ENCODE measurements around the gene KCNRG.

KCNRG gene

GRCh38 chr13:50006426-50007135 lies 8.7 kb upstream of the KCNRG start:
- peak; percentile 36 for DNase-seq (ENCODE audit: low read depth, low spot score)
- in situ Hi-C loops (cut with HindIII; ENCODE audit: low sequenced_read_pairs), result no loop called here
- no peak for TF ChIP-seq CTCF (IDR thresholded peaks at IDR 0.05; ENCODE audit: low read depth, low read length)
- no peak overlapping the region for H3K4me3 ChIP-seq (ENCODE audit: low read depth, low read length)

GRCh38 chr13:50011461-50011860 lies 3.8 kb upstream of the KCNRG start:
- no peak for TF ChIP-seq CTCF (IDR thresholded peaks at IDR 0.05; ENCODE audit: low read depth, low read length)
- DNase-seq (ENCODE audit: low read depth, low spot score), result no peak
- no peak overlapping the region for H3K4me3 ChIP-seq (ENCODE audit: low read depth, low read length)
- in situ Hi-C loops (cut with HindIII; ENCODE audit: low sequenced_read_pairs), result no loop called here

GRCh38 chr13:50012396-50013169 lies 2.7 kb upstream of the KCNRG start:
- no peak for DNase-seq (ENCODE audit: low read depth, low spot score)
- in situ Hi-C loops (cut with HindIII; ENCODE audit: low sequenced_read_pairs), result no loop called here
- no peak overlapping the region for H3K4me3 ChIP-seq (ENCODE audit: low read depth, low read length)
- TF ChIP-seq CTCF (IDR thresholded peaks at IDR 0.05; ENCODE audit: low read depth, low read length), result no peak

- H3K4me3 ChIP-seq (ENCODE audit: low read depth, low read length), result no peak overlapping the region
- DNase-seq (ENCODE audit: low read depth, low spot score), result no peak
- no peak for TF ChIP-seq CTCF (IDR thresholded peaks at IDR 0.05; ENCODE audit: low read depth, low read length)
- in situ Hi-C loops (cut with HindIII; ENCODE audit: low sequenced_read_pairs), result no loop called here
These were observed 858 bp upstream of the KCNRG start for GRCh38 chr13:50014386-50014785.

GRCh38 chr13:50015750-50016149 lies 506 bp downstream of the KCNRG start:
- H3K4me3 ChIP-seq (ENCODE audit: low read depth, low read length), result no peak overlapping the region
- no peak for TF ChIP-seq CTCF (IDR thresholded peaks at IDR 0.05; ENCODE audit: low read depth, low read length)
- no peak for DNase-seq (ENCODE audit: low read depth, low spot score)
- in situ Hi-C loops (cut with HindIII; ENCODE audit: low sequenced_read_pairs), result no loop called here

- no peak overlapping the region for H3K4me3 ChIP-seq (ENCODE audit: low read depth, low read length)
- DNase-seq (ENCODE audit: low read depth, low spot score), result peak; percentile 66
- in situ Hi-C loops (cut with HindIII; ENCODE audit: low sequenced_read_pairs), result no loop called here
- no peak for TF ChIP-seq CTCF (IDR thresholded peaks at IDR 0.05; ENCODE audit: low read depth, low read length)
These were observed 1.2 kb downstream of the KCNRG start for GRCh38 chr13:50016444-50016843.
